HepG2 (cell line): Measurements from ENCODE around the gene UGT2B15.

ENCODE experiments used
- DNMT1 ChIP-seq: sonication (generic); formaldehyde crosslinking; IDR thresholded peaks from 2 replicates; pipeline ENCODE4 v1.5.1; 2020; ENCODE audit warnings: mild to moderate bottlenecking, missing genetic modification reagents
- IKZF4 ChIP-seq: sonication (generic); formaldehyde crosslinking; IDR thresholded peaks from 2 replicates; pipeline ENCODE4 v1.5.1; 2020; ENCODE audit warnings: borderline replicate concordance, mild to moderate bottlenecking, low read depth, missing genetic modification reagents; ENCODE audit errors: not compliant biosample characterization
- NR2C2 ChIP-seq: sonication (generic); formaldehyde crosslinking; IDR thresholded peaks from 2 replicates; pipeline ENCODE4 v1.4.0; 2020; ENCODE audit warnings: missing genetic modification reagents, mild to moderate bottlenecking, moderate library complexity, borderline replicate concordance
- SIN3B ChIP-seq: fragments of 150-350 bp; IDR thresholded peaks from 2 replicates; pipeline ENCODE4 v1.6.1; 2014; ENCODE audit warnings: low read length
- STAG1 ChIP-seq: sonication (generic); formaldehyde crosslinking; IDR thresholded peaks from 2 replicates; pipeline ENCODE4 v1.4.0; 2020; ENCODE audit warnings: missing genetic modification reagents

GRCh38 chr4:68615699-68616422 is 54.6 kb downstream of the UGT2B15 start:
- no peak for TF ChIP-seq STAG1 (CRISPR knock-in tag)
- no peak for TF ChIP-seq NR2C2 (CRISPR knock-in tag)
- TF ChIP-seq IKZF4 (CRISPR knock-in tag) = no peak
- TF ChIP-seq DNMT1 (CRISPR knock-in tag) = no peak
- TF ChIP-seq SIN3B = no peak
